Globus pallidus (tissue), 1 donor: Measurements from ENCODE around the gene DGKQ.
A peak's percentile ranks its signal among the peaks of the same experiment; 100 is the strongest.

Source experiments
- DNase-seq: peaks from one replicate; pipeline ENCODE4 v3.0.0-alpha.2; 2015; ENCODE audit warnings: low spot score

Gene DGKQ

GRCh38 chr4:995311-996026, 22.1 kb upstream of the DGKQ start:
- no peak for DNase-seq

- no peak for DNase-seq
Observed at GRCh38 chr4:993111-994029, 20.0 kb upstream of the DGKQ start, which contains the start of gene SLC26A1. TSS of gene SLC26A1 (minus strand) at chr4:993404. CDS start at chr4:991703, 1,701 bp downstream.

GRCh38 chr4:992297-993110, 19.1 kb upstream of the DGKQ start:
- no peak for DNase-seq

- DNase-seq: no peak
Observed at GRCh38 chr4:991451-992296, 18.3 kb upstream of the DGKQ start.

- no peak for DNase-seq
Observed at GRCh38 chr4:990746-991367, 17.5 kb upstream of the DGKQ start.

GRCh38 chr4:989722-990471, 16.5 kb upstream of the DGKQ start:
- DNase-seq: no peak

- DNase-seq: no peak
Observed at GRCh38 chr4:988726-989721, 15.7 kb upstream of the DGKQ start.

- no peak for DNase-seq
Observed at GRCh38 chr4:987624-988513, 14.5 kb upstream of the DGKQ start.

GRCh38 chr4:986879-987623, 13.7 kb upstream of the DGKQ start, which contains the start of gene IDUA:
TSS of gene IDUA (plus strand) at chr4:987044. CDS start at chr4:987085, 41 bp downstream.
- peak; percentile 76 for DNase-seq

GRCh38 chr4:986428-986878, 13.1 kb upstream of the DGKQ start:
- DNase-seq: no peak

- no peak for DNase-seq
Observed at GRCh38 chr4:985123-985830, 11.9 kb upstream of the DGKQ start.

GRCh38 chr4:984336-985054, 11.1 kb upstream of the DGKQ start:
- no peak for DNase-seq

GRCh38 chr4:982814-983213, 9.4 kb upstream of the DGKQ start:
- no peak for DNase-seq

GRCh38 chr4:982291-982690, 8.9 kb upstream of the DGKQ start:
- DNase-seq: no peak

- no peak for DNase-seq
Observed at GRCh38 chr4:978957-979701, 5.8 kb upstream of the DGKQ start.
